A549 (cell line): ENCODE data around the gene RTN4RL2. TPM values are rescaled to one million over a fixed set of nuclear protein-coding genes. Genes with fewer than 3 reads are reported as not detected.

Experiments used
- ATAC-seq, 2 experiments: fragments of 200-7000 bp in 1 of 2; fragments of >200 bp in 1 of 2; cut with Nextera tagmentation in 1 of 2; cut with Tn5 transposase in 1 of 2; 3 replicates each; pipeline versions ENCODE4 v1.8.0 to v1.9.1; 2018 to 2020; ENCODE audit warnings: mild to moderate bottlenecking in 1 of 2, moderate library complexity in 1 of 2
- CTCF ChIA-PET: fragments of 300-600 bp; sonication (Branson Sonifier 250); formaldehyde crosslinking; extraction: SDS; loops from one replicate; lab custom pipeline; 2021; ENCODE audit warnings: antibody characterized with exemption, inconsistent platforms; lab: Yijun Ruan, JAX
- POLR2A ChIA-PET: fragments of 350-600 bp; formaldehyde crosslinking; extraction: SDS; loops from one replicate; lab custom pipeline; 2021; ENCODE audit warnings: antibody characterized with exemption, inconsistent platforms; lab: Yijun Ruan, JAX
- DNase-seq, 2 experiments: peaks; one replicate each; pipeline versions ENCODE4 v3.0.0 to v3.0.0-alpha.2; 2011 to 2016; ENCODE audit warnings: low read depth in 1 of 2, low spot score in 1 of 2
- FAIRE-seq: peaks from 2 replicates; lab custom pipeline; 2011; peaks lifted over from hg19 to GRCh38; lab: Jason Lieb, UNC
- H3K27ac ChIP-seq, 2 experiments: fragments of >200 bp; sonication (Bioruptor Twin); formaldehyde crosslinking; 3 replicates each; pipeline ENCODE4 v1.5.1; 2016 to 2017
- H3K4me1 ChIP-seq: fragments of >200 bp; sonication (Bioruptor Twin); formaldehyde crosslinking; 3 replicates; pipeline ENCODE4 v1.6.1; 2016
- H3K4me2 ChIP-seq: fragments of >200 bp; sonication (Bioruptor Twin); formaldehyde crosslinking; 3 replicates; pipeline ENCODE4 v1.6.1; 2016
- H3K4me3 ChIP-seq: fragments of >200 bp; sonication (Bioruptor Twin); formaldehyde crosslinking; 3 replicates; pipeline ENCODE4 v1.5.1; 2016
- H3K9me3 ChIP-seq: fragments of >200 bp; sonication (Bioruptor Twin); formaldehyde crosslinking; 3 replicates; pipeline ENCODE4 v1.6.1; 2016
- BCL3 ChIP-seq: fragments of >200 bp; sonication (Bioruptor Twin); formaldehyde crosslinking; IDR thresholded peaks from 3 replicates; pipeline ENCODE4 v1.6.1; 2016
- BHLHE40 ChIP-seq: IDR thresholded peaks from 2 replicates; pipeline ENCODE4 v1.6.1; 2012; ENCODE audit warnings: low read depth, low read length, inconsistent platforms
- CBX2 ChIP-seq: fragments of 200-600 bp; sonication (generic); IDR thresholded peaks from 2 replicates; pipeline ENCODE4 v1.6.1; 2016; ENCODE audit warnings: low read depth, mild to moderate bottlenecking, borderline replicate concordance
- CBX8 ChIP-seq: fragments of 200-600 bp; sonication (generic); IDR thresholded peaks from 2 replicates; pipeline ENCODE4 v1.6.1; 2016
- CHD4 ChIP-seq: fragments of 200-600 bp; sonication (generic); IDR thresholded peaks from 2 replicates; pipeline ENCODE4 v1.6.1; 2016; ENCODE audit warnings: antibody characterized with exemption, mild to moderate bottlenecking, borderline replicate concordance
- CTCF ChIP-seq: fragments of >200 bp; sonication (Bioruptor Twin); formaldehyde crosslinking; IDR thresholded peaks from 3 replicates; pipeline ENCODE4 v1.5.1; 2016
- E2F6 ChIP-seq: IDR thresholded peaks from 2 replicates; pipeline ENCODE4 v1.6.1; 2012; ENCODE audit warnings: low read depth, borderline replicate concordance
- EHMT2 ChIP-seq: fragments of 200-600 bp; sonication (generic); IDR thresholded peaks from 2 replicates; pipeline ENCODE4 v1.6.1; 2016; ENCODE audit warnings: antibody characterized with exemption, low read depth, mild to moderate bottlenecking, moderate library complexity
- EP300 ChIP-seq, 2 experiments: fragments of >200 bp; sonication (Bioruptor Twin); formaldehyde crosslinking; IDR thresholded peaks; 2 replicates in 1 of 2; 3 replicates in 1 of 2; pipeline ENCODE4 v1.6.1; 2016 to 2017
- ESRRA ChIP-seq: fragments of 150-350 bp; IDR thresholded peaks from 2 replicates; pipeline ENCODE4 v1.6.1; 2014; ENCODE audit warnings: mild to moderate bottlenecking, low read length, borderline replicate concordance
- HES2 ChIP-seq: fragments of >200 bp; sonication (Bioruptor Twin); formaldehyde crosslinking; IDR thresholded peaks from 2 replicates; pipeline ENCODE4 v1.6.1; 2016
- HMGXB4 ChIP-seq: fragments of 250-450 bp; sonication (Bioruptor Pico); IDR thresholded peaks from 2 replicates; pipeline ENCODE4 v1.5.0; 2021; ENCODE audit warnings: mild to moderate bottlenecking, moderate library complexity, borderline replicate concordance
- HOXB13 ChIP-seq: fragments of 250-450 bp; sonication (Bioruptor Pico); IDR thresholded peaks from 2 replicates; pipeline ENCODE4 v1.5.0; 2020; ENCODE audit warnings: low read depth, mild to moderate bottlenecking, moderate library complexity
- HOXB5 ChIP-seq: fragments of 250-450 bp; sonication (Bioruptor Pico); IDR thresholded peaks from 2 replicates; pipeline ENCODE4 v1.5.0; 2020; ENCODE audit warnings: mild to moderate bottlenecking, moderate library complexity
- JUN ChIP-seq, 2 experiments: fragments of >200 bp; sonication (Bioruptor Twin); formaldehyde crosslinking; IDR thresholded peaks; 2 replicates in 1 of 2; 3 replicates in 1 of 2; pipeline ENCODE4 v1.6.1; 2016 to 2017
- JUNB ChIP-seq: fragments of >200 bp; sonication (Bioruptor Twin); formaldehyde crosslinking; IDR thresholded peaks from 2 replicates; pipeline ENCODE4 v1.6.1; 2016
- MAX ChIP-seq: IDR thresholded peaks from 2 replicates; pipeline ENCODE4 v1.6.1; 2012
- MAZ ChIP-seq: fragments of 150-350 bp; IDR thresholded peaks from 2 replicates; pipeline ENCODE4 v1.6.1; 2014; ENCODE audit warnings: antibody characterized with exemption, low read depth, low read length, borderline replicate concordance
- MYC ChIP-seq: IDR thresholded peaks from 2 replicates; pipeline ENCODE4 v1.6.1; 2012; ENCODE audit warnings: mild to moderate bottlenecking, inconsistent platforms, low read length, improper control_type of control experiment, borderline replicate concordance
- NR3C1 ChIP-seq: fragments of >200 bp; sonication (Bioruptor Twin); formaldehyde crosslinking; IDR thresholded peaks from 3 replicates; pipeline ENCODE4 v1.6.1; 2017
- PBX3 ChIP-seq: IDR thresholded peaks from 2 replicates; pipeline ENCODE4 v1.6.1; 2012
- POLR2A ChIP-seq: IDR thresholded peaks from 2 replicates; pipeline ENCODE4 v1.6.1; 2012; ENCODE audit warnings: mild to moderate bottlenecking, low read length
- POLR2AphosphoS2 ChIP-seq: conservative IDR thresholded peaks from 2 replicates; pipeline ENCODE4 v1.6.1; 2012; ENCODE audit warnings: low read length, improper control_type of control experiment, inconsistent platforms
- RARB ChIP-seq: fragments of 250-450 bp; sonication (Bioruptor Pico); IDR thresholded peaks from 2 replicates; pipeline ENCODE4 v1.8.0; 2021; ENCODE audit warnings: mild to moderate bottlenecking, moderate library complexity
- RCOR1 ChIP-seq: fragments of 150-350 bp; IDR thresholded peaks from 2 replicates; pipeline ENCODE4 v1.6.1; 2014; ENCODE audit warnings: antibody characterized with exemption, low read length, low read depth
- RNF2 ChIP-seq: fragments of 200-600 bp; sonication (generic); IDR thresholded peaks from 2 replicates; pipeline ENCODE4 v1.6.1; 2016; ENCODE audit warnings: low read depth, mild to moderate bottlenecking, antibody characterized with exemption, moderate library complexity, borderline replicate concordance
- SMC3 ChIP-seq: fragments of >200 bp; sonication (Bioruptor Twin); formaldehyde crosslinking; IDR thresholded peaks from 3 replicates; pipeline ENCODE4 v1.6.1; 2018; ENCODE audit warnings: inconsistent platforms
- TFCP2L1 ChIP-seq: fragments of 250-450 bp; sonication (Bioruptor Pico); IDR thresholded peaks from 2 replicates; pipeline ENCODE4 v1.5.0; 2021; ENCODE audit warnings: mild to moderate bottlenecking
- USF2 ChIP-seq: fragments of 450-650 bp; IDR thresholded peaks from 2 replicates; pipeline ENCODE4 v1.6.1; 2014; ENCODE audit warnings: antibody characterized with exemption
- WGBS: methylation state at CpG from one replicate; pipeline ENCODE4 v1.1.6; 2017; ENCODE audit errors: missing lambda C conversion rate; 5-methylcytosine and 5-hydroxymethylcytosine counted together
- polyA plus RNA-seq, 4 experiments: library from polyadenylated mRNA; depleted of rRNA in 3 of 4; stranded (reverse); fragments of >200 nt; fragmentation: RNase III in 1 of 4; extraction: RNeasy Plus Mini Kit Qiagen cat#74134 plus additional on column Dnase treatment in 1 of 4; gene quantifications; 2 replicates in 3 of 4; 3 replicates in 1 of 4; pipeline ENCODE4 v1.2.3, GENCODE V29; 2011 to 2017

Gene RTN4RL2
- polyA plus RNA-seq, 2 of the 4 experiments (the other 2 are of a cell fraction), result 9.2 to 23.7 TPM

GRCh38 chr11:57487021-57487778 is 26.9 kb downstream of the RTN4RL2 start:
- Histone ChIP-seq H3K4me2 (no peak overlapping the region), H3K4me1 (peaks cover 10% of the 10 kb centered on the region; the same call in 2 of the 3 replicates), H3K4me3 (no peak overlapping the region), H3K9me3 (no peaks in the 10 kb centered on the region), H3K27ac (no peak overlapping the region)
- FAIRE-seq (no peak), ATAC-seq (no peak), DNase-seq (no peak)
- no peak for TF ChIP-seq PBX3
- TF ChIP-seq EHMT2, result no peak
- no peak for TF ChIP-seq POLR2AphosphoS2
- TF ChIP-seq NR3C1, result no peak
- no peak for TF ChIP-seq CBX2
- TF ChIP-seq RNF2, result no peak
- TF ChIP-seq E2F6, result no peak
- no peak for TF ChIP-seq EP300 (IDR thresholded peaks at IDR 0.05)
- TF ChIP-seq MAX, result no peak
- TF ChIP-seq SMC3, result no peak
- no peak for TF ChIP-seq MYC
- TF ChIP-seq JUNB, result no peak
- TF ChIP-seq POLR2A, result no peak
- no peak for TF ChIP-seq HOXB5 (CRISPR knock-in tag)
- no peak for TF ChIP-seq MAZ
- TF ChIP-seq CTCF, result no peak
- no peak for TF ChIP-seq TFCP2L1
- TF ChIP-seq HES2, result no peak
- no peak for TF ChIP-seq RCOR1
- WGBS, result 74% methylated on average over 14 of the region's 15 CpGs
- ChIA-PET CTCF (interaction anchor here (1.0 to 22.5 kb wide), 5 partner anchors 15 to 157 kb away, joined by 3 to 299 read pairs (median 4); partner anchors contain the start of genes RTN4RL2 and TIMM10), POLR2A (no interaction called here)

- ChIA-PET POLR2A (no interaction called here), CTCF (interaction anchor here (0.8 to 22.5 kb wide), 8 partner anchors 7 to 156 kb away, joined by 3 to 299 read pairs (median 6); partner anchors contain the start of genes RTN4RL2 and TIMM10)
- TF ChIP-seq CBX2 (no peak), BCL3 (no peak), ESRRA (no peak), RARB (CRISPR knock-in tag) (no peak), JUN (IDR thresholded peaks at IDR 0.05) (no peak), HOXB13 (CRISPR knock-in tag) (no peak), USF2 (no peak), POLR2AphosphoS2 (no peak), CBX8 (no peak), HMGXB4 (CRISPR knock-in tag) (no peak), BHLHE40 (no peak), CHD4 (no peak)
Measured at GRCh38 chr11:57487920-57488659, 27.8 kb downstream of the RTN4RL2 start.

More at GRCh38 chr11:57487920-57488659, 27.8 kb downstream of the RTN4RL2 start:
- Histone ChIP-seq H3K4me3 (no peak overlapping the region), H3K27ac (no peak overlapping the region), H3K4me2 (no peak overlapping the region), H3K9me3 (no peaks in the 10 kb centered on the region), H3K4me1 (peaks cover 3% of the 10 kb centered on the region; the same call in 1 of the 3 replicates)
- 69% methylated on average over 6 of the region's 6 CpGs for WGBS
- no peak for DNase-seq
- no peak for FAIRE-seq
- ATAC-seq, result no peak
